Neural cell (in vitro differentiated cells): Measurements from ENCODE around the gene LHPP. TPM values are rescaled to one million over a fixed set of nuclear protein-coding genes. Genes with fewer than 3 reads are reported as not detected.

ENCODE experiments used
- H2AFZ ChIP-seq: fragments of 200-600, 300-800 bp; sonication (generic), shearing (Covaris generic); 2 replicates; pipeline ENCODE4 v1.6.0; 2014; ENCODE audit warnings: low read depth, mild to moderate bottlenecking, antibody characterized with exemption, low read length, moderate library complexity
- H3F3A ChIP-seq: fragments of 200-600 bp; shearing (Covaris generic); 2 replicates; pipeline ENCODE4 v1.6.1; 2016; ENCODE audit warnings: mild to moderate bottlenecking, moderate library complexity, mixed read lengths, antibody characterized with exemption, low read length; ENCODE audit not compliant: insufficient read depth, poor library complexity, severe bottlenecking
- H3K27ac ChIP-seq: fragments of 200-600, 300-800 bp; sonication (generic), shearing (Covaris generic); 2 replicates; pipeline ENCODE4 v1.5.1; 2014; ENCODE audit warnings: mild to moderate bottlenecking, low read length, moderate library complexity
- H3K27me3 ChIP-seq: fragments of 300-800, 200-600 bp; sonication (generic), shearing (Covaris generic); 2 replicates; pipeline ENCODE4 v1.6.0; 2014; ENCODE audit warnings: mild to moderate bottlenecking, low read depth, low read length, moderate library complexity; ENCODE audit not compliant: insufficient read depth
- H3K36me3 ChIP-seq: fragments of 300-800, 200-600 bp; sonication (generic), shearing (Covaris generic); 2 replicates; pipeline ENCODE4 v1.5.1; 2014; ENCODE audit warnings: mild to moderate bottlenecking, antibody characterized with exemption, low read length, moderate library complexity; ENCODE audit not compliant: insufficient read depth
- H3K4me2 ChIP-seq: fragments of 300-800, 200-600 bp; sonication (generic), shearing (Covaris generic); 2 replicates; pipeline ENCODE4 v1.6.0; 2014; ENCODE audit warnings: mild to moderate bottlenecking, low read length
- H3K4me3 ChIP-seq: fragments of 300-800, 200-600 bp; sonication (generic), shearing (Covaris generic); 2 replicates; pipeline ENCODE4 v1.5.1; 2014; ENCODE audit warnings: mild to moderate bottlenecking, low read length, moderate library complexity
- H3K79me2 ChIP-seq: fragments of 200-600 bp; shearing (Covaris generic); replicated peaks from 2 replicates; pipeline ENCODE4 v1.6.0; 2014; ENCODE audit warnings: mild to moderate bottlenecking, low read length, moderate library complexity; ENCODE audit not compliant: insufficient read depth
- H3K9ac ChIP-seq: fragments of 300-800, 200-600 bp; sonication (generic), shearing (Covaris generic); 2 replicates; pipeline ENCODE4 v1.6.1; 2016; ENCODE audit warnings: mild to moderate bottlenecking, low read length, mixed read lengths
- H3K9me2 ChIP-seq: fragments of 200-600 bp; shearing (Covaris generic); 2 replicates; pipeline ENCODE4 v1.6.1; 2016; ENCODE audit warnings: mild to moderate bottlenecking, low read length, mixed read lengths; ENCODE audit not compliant: insufficient read depth
- H3K9me3 ChIP-seq: fragments of 200-600, 300-800 bp; sonication (generic), shearing (Covaris generic); 2 replicates; pipeline ENCODE4 v1.6.1; 2016; ENCODE audit warnings: mild to moderate bottlenecking, mixed run types, low read length, moderate library complexity, mixed read lengths
- H4K20me1 ChIP-seq: fragments of 200-600 bp; shearing (Covaris generic); 2 replicates; pipeline ENCODE4 v1.6.1; 2016; ENCODE audit warnings: mild to moderate bottlenecking, mixed run types; ENCODE audit not compliant: insufficient read depth
- EP300 ChIP-seq: fragments of 450-650 bp; conservative IDR thresholded peaks from 2 replicates; pipeline ENCODE4 v1.6.1; 2014; ENCODE audit warnings: antibody characterized with exemption, mild to moderate bottlenecking, moderate library complexity; ENCODE audit not compliant: poor library complexity, severe bottlenecking
- EZH2 ChIP-seq: fragments of 200-600, 300-800 bp; shearing (Covaris generic), sonication (generic); IDR thresholded peaks from 2 replicates; pipeline ENCODE4 v1.6.1; 2014; ENCODE audit warnings: antibody characterized with exemption, low read length, borderline replicate concordance, mild to moderate bottlenecking; ENCODE audit not compliant: insufficient read depth, poor library complexity, severe bottlenecking
- MXI1 ChIP-seq: fragments of 450-650 bp; conservative IDR thresholded peaks from 2 replicates; pipeline ENCODE4 v1.6.1; 2014; ENCODE audit warnings: antibody characterized with exemption, mild to moderate bottlenecking; ENCODE audit not compliant: poor library complexity, severe bottlenecking
- POLR2AphosphoS5 ChIP-seq: IDR thresholded peaks from 2 replicates; pipeline ENCODE4 v1.6.1; 2012
- RAD21 ChIP-seq: fragments of 450-650 bp; conservative IDR thresholded peaks from 2 replicates; pipeline ENCODE4 v1.6.1; 2014; ENCODE audit warnings: antibody characterized with exemption, mild to moderate bottlenecking, moderate library complexity
- SMC3 ChIP-seq: fragments of 450-650 bp; conservative IDR thresholded peaks from 2 replicates; pipeline ENCODE4 v1.6.1; 2014; ENCODE audit warnings: antibody characterized with exemption, mild to moderate bottlenecking, moderate library complexity; ENCODE audit not compliant: poor library complexity
- TAF1 ChIP-seq: IDR thresholded peaks from 2 replicates; pipeline ENCODE4 v1.6.1; 2012; ENCODE audit warnings: low read depth
- polyA plus RNA-seq: library from polyadenylated mRNA; depleted of rRNA; stranded (reverse); fragments of >200 nt; gene quantifications from 2 replicates; pipeline ENCODE4 v1.2.3, GENCODE V29; 2014
- TF ChIP-seq, protein P1 (sequence below): fragments of 450-650 bp; IDR thresholded peaks from 2 replicates; pipeline ENCODE4 v1.5.1; 2014; ENCODE audit warnings: antibody characterized with exemption, mild to moderate bottlenecking, moderate library complexity; ENCODE audit not compliant: poor library complexity, severe bottlenecking
- TF ChIP-seq, protein P2 (sequence below): IDR thresholded peaks from 2 replicates; pipeline ENCODE4 v1.6.1; 2012; ENCODE audit warnings: borderline replicate concordance

The LHPP gene
- polyA plus RNA-seq, 1 donor from 2014 or later = 16.0 TPM

DNA sequence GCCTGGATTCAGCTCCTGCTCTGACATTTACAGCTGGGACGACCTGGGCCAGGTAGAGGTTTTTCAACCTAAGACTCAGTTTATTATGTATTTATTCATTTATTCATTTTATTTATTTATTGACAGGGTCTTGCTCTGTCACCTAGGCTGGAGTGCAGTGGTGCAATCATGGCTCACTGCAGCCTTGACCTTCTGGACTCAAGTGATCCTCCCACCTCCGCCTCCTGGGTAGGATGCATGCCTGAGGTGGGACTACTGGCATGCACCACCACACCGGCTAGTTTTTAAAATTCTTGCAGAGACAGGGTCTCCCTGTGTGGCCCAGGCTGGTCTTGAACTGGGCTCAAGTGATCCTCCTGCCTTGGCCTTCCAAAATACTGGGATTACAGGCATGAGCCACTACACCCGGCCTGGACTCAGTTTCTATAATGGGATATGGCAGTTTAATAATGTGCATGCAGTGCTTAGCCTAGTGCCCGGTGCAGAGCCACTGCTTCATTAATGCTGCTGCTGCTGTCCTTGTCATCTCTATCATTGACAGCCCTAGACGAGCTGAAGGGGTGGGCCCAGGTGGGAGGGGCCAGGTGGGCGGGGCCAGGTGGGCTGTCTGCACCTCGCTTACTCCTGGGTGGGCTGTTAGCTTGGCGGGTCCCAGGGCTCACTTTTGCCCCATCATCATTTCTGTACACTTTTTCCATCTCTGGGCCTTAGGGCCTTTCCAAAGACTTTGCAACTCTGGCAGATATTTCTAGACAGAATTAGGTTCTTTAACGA, 92.6 kb downstream of the LHPP start:
- Histone ChIP-seq H3K27me3 (no peaks in the 10 kb centered on the region), H3K9ac (no peak overlapping the region), H3F3A (no peaks in the 10 kb centered on the region), H3K79me2 (no peaks in the 10 kb centered on the region), H2AFZ (no peak overlapping the region), H3K9me3 (no peaks in the 10 kb centered on the region), H3K4me3 (no peak overlapping the region), H3K27ac (no peak overlapping the region), H4K20me1 (no peaks in the 10 kb centered on the region), H3K36me3 (no peaks in the 10 kb centered on the region), H3K4me2 (no peak overlapping the region), H3K9me2 (no peaks in the 10 kb centered on the region)
- no peak for TF ChIP-seq RAD21
- TF ChIP-seq TAF1 = no peak
- no peak for TF ChIP-seq SMC3
- no peak for TF ChIP-seq EZH2
- TF ChIP-seq, protein P1, sequence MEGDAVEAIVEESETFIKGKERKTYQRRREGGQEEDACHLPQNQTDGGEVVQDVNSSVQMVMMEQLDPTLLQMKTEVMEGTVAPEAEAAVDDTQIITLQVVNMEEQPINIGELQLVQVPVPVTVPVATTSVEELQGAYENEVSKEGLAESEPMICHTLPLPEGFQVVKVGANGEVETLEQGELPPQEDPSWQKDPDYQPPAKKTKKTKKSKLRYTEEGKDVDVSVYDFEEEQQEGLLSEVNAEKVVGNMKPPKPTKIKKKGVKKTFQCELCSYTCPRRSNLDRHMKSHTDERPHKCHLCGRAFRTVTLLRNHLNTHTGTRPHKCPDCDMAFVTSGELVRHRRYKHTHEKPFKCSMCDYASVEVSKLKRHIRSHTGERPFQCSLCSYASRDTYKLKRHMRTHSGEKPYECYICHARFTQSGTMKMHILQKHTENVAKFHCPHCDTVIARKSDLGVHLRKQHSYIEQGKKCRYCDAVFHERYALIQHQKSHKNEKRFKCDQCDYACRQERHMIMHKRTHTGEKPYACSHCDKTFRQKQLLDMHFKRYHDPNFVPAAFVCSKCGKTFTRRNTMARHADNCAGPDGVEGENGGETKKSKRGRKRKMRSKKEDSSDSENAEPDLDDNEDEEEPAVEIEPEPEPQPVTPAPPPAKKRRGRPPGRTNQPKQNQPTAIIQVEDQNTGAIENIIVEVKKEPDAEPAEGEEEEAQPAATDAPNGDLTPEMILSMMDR = no peak
- TF ChIP-seq, protein P2, sequence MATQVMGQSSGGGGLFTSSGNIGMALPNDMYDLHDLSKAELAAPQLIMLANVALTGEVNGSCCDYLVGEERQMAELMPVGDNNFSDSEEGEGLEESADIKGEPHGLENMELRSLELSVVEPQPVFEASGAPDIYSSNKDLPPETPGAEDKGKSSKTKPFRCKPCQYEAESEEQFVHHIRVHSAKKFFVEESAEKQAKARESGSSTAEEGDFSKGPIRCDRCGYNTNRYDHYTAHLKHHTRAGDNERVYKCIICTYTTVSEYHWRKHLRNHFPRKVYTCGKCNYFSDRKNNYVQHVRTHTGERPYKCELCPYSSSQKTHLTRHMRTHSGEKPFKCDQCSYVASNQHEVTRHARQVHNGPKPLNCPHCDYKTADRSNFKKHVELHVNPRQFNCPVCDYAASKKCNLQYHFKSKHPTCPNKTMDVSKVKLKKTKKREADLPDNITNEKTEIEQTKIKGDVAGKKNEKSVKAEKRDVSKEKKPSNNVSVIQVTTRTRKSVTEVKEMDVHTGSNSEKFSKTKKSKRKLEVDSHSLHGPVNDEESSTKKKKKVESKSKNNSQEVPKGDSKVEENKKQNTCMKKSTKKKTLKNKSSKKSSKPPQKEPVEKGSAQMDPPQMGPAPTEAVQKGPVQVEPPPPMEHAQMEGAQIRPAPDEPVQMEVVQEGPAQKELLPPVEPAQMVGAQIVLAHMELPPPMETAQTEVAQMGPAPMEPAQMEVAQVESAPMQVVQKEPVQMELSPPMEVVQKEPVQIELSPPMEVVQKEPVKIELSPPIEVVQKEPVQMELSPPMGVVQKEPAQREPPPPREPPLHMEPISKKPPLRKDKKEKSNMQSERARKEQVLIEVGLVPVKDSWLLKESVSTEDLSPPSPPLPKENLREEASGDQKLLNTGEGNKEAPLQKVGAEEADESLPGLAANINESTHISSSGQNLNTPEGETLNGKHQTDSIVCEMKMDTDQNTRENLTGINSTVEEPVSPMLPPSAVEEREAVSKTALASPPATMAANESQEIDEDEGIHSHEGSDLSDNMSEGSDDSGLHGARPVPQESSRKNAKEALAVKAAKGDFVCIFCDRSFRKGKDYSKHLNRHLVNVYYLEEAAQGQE = no peak
- no peak for TF ChIP-seq MXI1

DNA sequence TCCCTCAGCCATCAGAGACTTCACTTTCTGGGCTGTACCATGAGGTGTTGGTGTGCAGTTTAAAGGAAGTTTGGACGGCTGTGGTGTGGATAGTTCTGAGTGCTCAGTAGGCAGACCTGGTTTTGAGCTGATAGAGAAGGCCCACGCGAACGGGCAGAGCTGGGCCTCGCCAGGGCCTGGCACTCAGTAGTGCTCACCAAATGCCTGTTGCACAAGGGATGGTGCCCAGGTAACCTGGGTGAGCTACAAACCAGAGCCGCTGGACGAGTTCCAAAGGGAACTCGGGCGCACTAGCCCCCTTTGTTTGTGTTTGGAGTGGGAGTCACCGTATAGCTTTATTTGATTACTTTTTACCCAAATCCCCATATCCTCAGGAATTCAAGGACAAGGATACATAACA, 95.5 kb downstream of the LHPP start:
- Histone ChIP-seq H3K27ac (no peak overlapping the region), H3K9me3 (no peaks in the 10 kb centered on the region), H3K79me2 (no peaks in the 10 kb centered on the region), H3F3A (no peaks in the 10 kb centered on the region), H3K27me3 (no peaks in the 10 kb centered on the region), H3K36me3 (no peaks in the 10 kb centered on the region), H3K9me2 (no peaks in the 10 kb centered on the region), H3K9ac (no peak overlapping the region), H3K4me2 (no peak overlapping the region), H2AFZ (no peak overlapping the region), H4K20me1 (no peaks in the 10 kb centered on the region), H3K4me3 (no peak overlapping the region)
- TF ChIP-seq EP300 = no peak
- no peak for TF ChIP-seq POLR2AphosphoS5
- TF ChIP-seq MXI1 = no peak
- TF ChIP-seq EZH2 = no peak
- TF ChIP-seq, protein P2 = no peak
- no peak for TF ChIP-seq TAF1
- TF ChIP-seq, protein P1 = no peak
- TF ChIP-seq RAD21 = no peak
- no peak for TF ChIP-seq SMC3
